ENCODE results near the gene PLAGL2.

- TF ChIP-seq, protein P1, sequence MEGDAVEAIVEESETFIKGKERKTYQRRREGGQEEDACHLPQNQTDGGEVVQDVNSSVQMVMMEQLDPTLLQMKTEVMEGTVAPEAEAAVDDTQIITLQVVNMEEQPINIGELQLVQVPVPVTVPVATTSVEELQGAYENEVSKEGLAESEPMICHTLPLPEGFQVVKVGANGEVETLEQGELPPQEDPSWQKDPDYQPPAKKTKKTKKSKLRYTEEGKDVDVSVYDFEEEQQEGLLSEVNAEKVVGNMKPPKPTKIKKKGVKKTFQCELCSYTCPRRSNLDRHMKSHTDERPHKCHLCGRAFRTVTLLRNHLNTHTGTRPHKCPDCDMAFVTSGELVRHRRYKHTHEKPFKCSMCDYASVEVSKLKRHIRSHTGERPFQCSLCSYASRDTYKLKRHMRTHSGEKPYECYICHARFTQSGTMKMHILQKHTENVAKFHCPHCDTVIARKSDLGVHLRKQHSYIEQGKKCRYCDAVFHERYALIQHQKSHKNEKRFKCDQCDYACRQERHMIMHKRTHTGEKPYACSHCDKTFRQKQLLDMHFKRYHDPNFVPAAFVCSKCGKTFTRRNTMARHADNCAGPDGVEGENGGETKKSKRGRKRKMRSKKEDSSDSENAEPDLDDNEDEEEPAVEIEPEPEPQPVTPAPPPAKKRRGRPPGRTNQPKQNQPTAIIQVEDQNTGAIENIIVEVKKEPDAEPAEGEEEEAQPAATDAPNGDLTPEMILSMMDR (conservative IDR thresholded peaks at IDR 0.05 in 1 of 2, IDR thresholded peaks at IDR 0.05 in 1 of 2; ENCODE audit: extremely low read depth in 1 of 2, insufficient read depth in 1 of 2, low read depth in 1 of 2, low read length in 2 of 2), result no peak
- no peak for TF ChIP-seq EZH2 (IDR thresholded peaks at IDR 0.05; ENCODE audit: borderline replicate concordance, low read length)
These were observed 24.3 kb upstream of the PLAGL2 start for GRCh38 chr20:32231847-32232246.
